GM12875 (cell line): ENCODE results near the gene GPA33.

ENCODE experiments used
- H3K4me3 ChIP-seq: one replicate; pipeline ENCODE4 v1.5.1; 2011; ENCODE audit warnings: low read depth, low read length, control low read depth
- CTCF ChIP-seq: IDR thresholded peaks from 2 replicates; pipeline ENCODE4 v1.5.1; 2011; ENCODE audit warnings: low read depth, mild to moderate bottlenecking, control low read depth, inconsistent platforms, low read length, moderate library complexity, borderline replicate concordance; ENCODE audit not compliant: insufficient read depth

The GPA33 gene

GRCh38 chr1:167090314-167090942 is at the start of gene GPA33:
TSS of gene GPA33 (minus strand) at chr1:167090377. CDS start at chr1:167090287, 90 bp downstream.
- no peak within 1 kb of the TSS for H3K4me3 ChIP-seq
- no peak for TF ChIP-seq CTCF

- TF ChIP-seq CTCF = no peak
- no peak overlapping the region for H3K4me3 ChIP-seq
Measured at GRCh38 chr1:167138703-167139102, 48.5 kb upstream of the GPA33 start.

- no peak overlapping the region for H3K4me3 ChIP-seq
- TF ChIP-seq CTCF = no peak
Measured at GRCh38 chr1:167137793-167138510, 47.8 kb upstream of the GPA33 start.

GRCh38 chr1:167137332-167137781 is 47.2 kb upstream of the GPA33 start:
- TF ChIP-seq CTCF = no peak
- H3K4me3 ChIP-seq = no peak overlapping the region

GRCh38 chr1:167136806-167137205 is 46.6 kb upstream of the GPA33 start:
- no peak for TF ChIP-seq CTCF
- no peak overlapping the region for H3K4me3 ChIP-seq

GRCh38 chr1:167136191-167136614 is 46.0 kb upstream of the GPA33 start:
- TF ChIP-seq CTCF = no peak
- H3K4me3 ChIP-seq = no peak overlapping the region
